ENCODE results near the gene PRKG1.

The PRKG1 gene

DNA sequence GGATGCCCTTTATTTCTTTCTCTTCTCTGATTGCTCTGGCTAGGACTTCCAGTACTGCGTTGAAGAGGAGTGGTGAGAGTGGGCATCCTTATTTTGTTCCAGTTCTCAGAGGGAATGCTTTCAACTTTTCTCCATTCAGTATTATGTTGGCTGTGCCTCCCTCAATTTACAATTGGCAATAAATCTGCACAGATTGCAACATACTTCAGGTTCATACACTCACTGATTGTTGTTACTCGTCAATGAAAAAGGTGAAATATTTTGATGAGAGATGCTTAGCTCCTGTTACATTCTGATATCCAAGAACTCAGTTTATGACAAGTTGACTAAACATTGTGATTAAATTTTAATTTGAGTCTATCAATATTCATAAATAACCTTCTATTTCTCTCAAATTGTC lies 1201.9 kb downstream of the PRKG1 start:
- H3F3A ChIP-seq (ENCODE audit: low read depth), result no peaks in the 10 kb centered on the region
- no peak overlapping the region for H3K4me2 ChIP-seq (ENCODE audit: low read depth, low read length, poor library complexity, severe bottlenecking)
- H3K4me1 ChIP-seq (ENCODE audit: insufficient read depth, low read length, poor library complexity, severe bottlenecking), result no peaks in the 10 kb centered on the region
- no peaks in the 10 kb centered on the region for H3K79me2 ChIP-seq (ENCODE audit: insufficient read depth, low read length)
- no peaks in the 10 kb centered on the region for H3K36me3 ChIP-seq (ENCODE audit: insufficient read depth, low read length)
- no peaks in the 10 kb centered on the region for H3K9me2 ChIP-seq (replicated peaks; ENCODE audit: low read depth, low read length)
- H3K27me3 ChIP-seq (ENCODE audit: insufficient read depth, low read length, poor library complexity, severe bottlenecking), result no peaks in the 10 kb centered on the region
- H4K20me1 ChIP-seq (ENCODE audit: insufficient read depth, low read length, poor library complexity, severe bottlenecking), result no peaks in the 10 kb centered on the region
- TF ChIP-seq EZH2phosphoT487 (IDR thresholded peaks at IDR 0.05; ENCODE audit: borderline replicate concordance), result no peak
- TF ChIP-seq, protein P1, sequence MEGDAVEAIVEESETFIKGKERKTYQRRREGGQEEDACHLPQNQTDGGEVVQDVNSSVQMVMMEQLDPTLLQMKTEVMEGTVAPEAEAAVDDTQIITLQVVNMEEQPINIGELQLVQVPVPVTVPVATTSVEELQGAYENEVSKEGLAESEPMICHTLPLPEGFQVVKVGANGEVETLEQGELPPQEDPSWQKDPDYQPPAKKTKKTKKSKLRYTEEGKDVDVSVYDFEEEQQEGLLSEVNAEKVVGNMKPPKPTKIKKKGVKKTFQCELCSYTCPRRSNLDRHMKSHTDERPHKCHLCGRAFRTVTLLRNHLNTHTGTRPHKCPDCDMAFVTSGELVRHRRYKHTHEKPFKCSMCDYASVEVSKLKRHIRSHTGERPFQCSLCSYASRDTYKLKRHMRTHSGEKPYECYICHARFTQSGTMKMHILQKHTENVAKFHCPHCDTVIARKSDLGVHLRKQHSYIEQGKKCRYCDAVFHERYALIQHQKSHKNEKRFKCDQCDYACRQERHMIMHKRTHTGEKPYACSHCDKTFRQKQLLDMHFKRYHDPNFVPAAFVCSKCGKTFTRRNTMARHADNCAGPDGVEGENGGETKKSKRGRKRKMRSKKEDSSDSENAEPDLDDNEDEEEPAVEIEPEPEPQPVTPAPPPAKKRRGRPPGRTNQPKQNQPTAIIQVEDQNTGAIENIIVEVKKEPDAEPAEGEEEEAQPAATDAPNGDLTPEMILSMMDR (conservative IDR thresholded peaks at IDR 0.05; ENCODE audit: low read length), result no peak
- H2AFZ ChIP-seq (ENCODE audit: low read length), result no peak overlapping the region
- H3K9me3 ChIP-seq (ENCODE audit: insufficient read depth, low read depth, low read length), result 0 out of 2 replicates have a peak, but pooled peaks cover 3% of the 10 kb centered on the region
- H3K4me3 ChIP-seq (ENCODE audit: low read length, poor library complexity, severe bottlenecking), result no peak overlapping the region
- no peak overlapping the region for H3K9ac ChIP-seq (ENCODE audit: low read depth, low read length, poor library complexity, severe bottlenecking)

DNA sequence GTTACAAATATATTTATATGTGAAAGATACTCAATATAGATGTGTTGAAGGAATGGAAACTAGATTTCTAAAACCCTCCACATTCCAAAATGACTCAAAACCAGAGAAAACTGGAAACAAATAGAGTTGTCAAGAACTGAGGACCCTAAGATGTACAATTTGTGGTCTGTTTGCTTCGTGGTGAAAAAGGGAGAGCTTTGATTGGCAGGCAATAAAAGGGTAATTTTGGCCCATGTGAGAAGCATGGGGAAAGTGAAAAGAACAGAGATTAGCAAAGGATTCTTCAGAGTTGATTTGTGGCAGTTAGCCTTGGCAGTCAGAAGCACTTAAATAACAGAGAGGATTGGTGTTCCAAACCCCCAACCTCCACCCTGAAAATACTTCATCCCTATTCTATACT lies 1202.7 kb downstream of the PRKG1 start:
- Histone ChIP-seq H3K4me3 (ENCODE audit: low read length, poor library complexity, severe bottlenecking) (no peak overlapping the region), H3K4me2 (ENCODE audit: low read depth, low read length, poor library complexity, severe bottlenecking) (no peak overlapping the region), H3K36me3 (ENCODE audit: insufficient read depth, low read length) (no peaks in the 10 kb centered on the region), H2AFZ (ENCODE audit: low read length) (no peak overlapping the region), H4K20me1 (ENCODE audit: insufficient read depth, low read length, poor library complexity, severe bottlenecking) (no peaks in the 10 kb centered on the region), H3K4me1 (ENCODE audit: insufficient read depth, low read length, poor library complexity, severe bottlenecking) (no peaks in the 10 kb centered on the region), H3K27me3 (ENCODE audit: insufficient read depth, low read length, poor library complexity, severe bottlenecking) (no peaks in the 10 kb centered on the region), H3F3A (ENCODE audit: low read depth) (no peaks in the 10 kb centered on the region), H3K9me3 (ENCODE audit: insufficient read depth, low read depth, low read length) (0 out of 2 replicates have a peak, but pooled peaks cover 3% of the 10 kb centered on the region), H3K9ac (ENCODE audit: low read depth, low read length, poor library complexity, severe bottlenecking) (no peak overlapping the region), H3K9me2 (replicated peaks; ENCODE audit: low read depth, low read length) (no peaks in the 10 kb centered on the region), H3K79me2 (ENCODE audit: insufficient read depth, low read length) (no peaks in the 10 kb centered on the region)
- TF ChIP-seq EZH2phosphoT487 (IDR thresholded peaks at IDR 0.05; ENCODE audit: borderline replicate concordance), result no peak
- TF ChIP-seq, protein P1 (conservative IDR thresholded peaks at IDR 0.05; ENCODE audit: low read length), result no peak

DNA sequence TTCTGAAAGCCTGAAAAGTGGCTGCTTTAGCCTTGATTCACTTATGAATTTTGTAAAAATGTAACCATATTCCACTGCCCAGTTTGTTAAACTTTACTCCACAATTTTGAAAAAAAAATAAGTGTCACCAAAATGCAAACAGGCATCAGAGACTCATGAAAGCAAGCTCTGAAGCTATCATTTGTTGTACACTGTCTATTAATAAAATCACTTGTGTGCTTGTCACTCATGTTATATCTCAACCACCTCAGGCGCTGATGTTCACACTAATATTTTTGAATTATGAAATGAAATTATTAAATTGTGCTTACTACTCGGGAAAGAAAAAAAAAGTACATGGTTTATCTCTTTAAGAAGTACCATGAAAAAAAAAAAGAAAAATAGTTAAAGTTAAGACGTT lies 1205.3 kb downstream of the PRKG1 start:
- Histone ChIP-seq H3K27me3 (ENCODE audit: insufficient read depth, low read length, poor library complexity, severe bottlenecking) (no peaks in the 10 kb centered on the region), H4K20me1 (ENCODE audit: insufficient read depth, low read length, poor library complexity, severe bottlenecking) (no peaks in the 10 kb centered on the region), H3K4me3 (ENCODE audit: low read length, poor library complexity, severe bottlenecking) (no peak overlapping the region), H3K9me3 (ENCODE audit: insufficient read depth, low read depth, low read length) (0 out of 2 replicates have a peak, but pooled peaks cover 3% of the 10 kb centered on the region), H3K4me2 (ENCODE audit: low read depth, low read length, poor library complexity, severe bottlenecking) (no peak overlapping the region), H3K9me2 (replicated peaks; ENCODE audit: low read depth, low read length) (no peaks in the 10 kb centered on the region), H3K79me2 (ENCODE audit: insufficient read depth, low read length) (no peaks in the 10 kb centered on the region), H3K4me1 (ENCODE audit: insufficient read depth, low read length, poor library complexity, severe bottlenecking) (no peaks in the 10 kb centered on the region), H3K9ac (ENCODE audit: low read depth, low read length, poor library complexity, severe bottlenecking) (no peak overlapping the region), H3F3A (ENCODE audit: low read depth) (no peaks in the 10 kb centered on the region), H2AFZ (ENCODE audit: low read length) (no peak overlapping the region), H3K36me3 (ENCODE audit: insufficient read depth, low read length) (no peaks in the 10 kb centered on the region)
- TF ChIP-seq EZH2phosphoT487 (IDR thresholded peaks at IDR 0.05; ENCODE audit: borderline replicate concordance), result no peak
- TF ChIP-seq, protein P1 (conservative IDR thresholded peaks at IDR 0.05; ENCODE audit: low read length), result no peak

Measured in Loucy (cell line).